ENCODE measurements around the gene TFR2. TPM values are rescaled to one million over a fixed set of nuclear protein-coding genes. Genes with fewer than 3 reads are reported as not detected.
A peak's percentile ranks its signal among the peaks of the same experiment; 100 is the strongest.

TFR2 gene
- total RNA-seq, 1 donor from 2014 or later: 0.34 TPM

- Histone ChIP-seq H3K4me2 (peak overlapping the region; percentile 86), H3K9ac (peak overlapping the region; percentile 29), H3K27ac (no peak overlapping the region), H3K36me3 (no peaks in the 10 kb centered on the region), H3K9me3 (ENCODE audit: low read depth) (no peaks in the 10 kb centered on the region), H3F3A (ENCODE audit: low read depth) (peaks cover 15% of the 10 kb centered on the region), H4K20me1 (ENCODE audit: low read depth) (no peaks in the 10 kb centered on the region), H2AFZ (replicated peaks) (no peak overlapping the region), H3K4me1 (no peaks in the 10 kb centered on the region), H3K4me3 (peak overlapping the region; percentile 75), H3K27me3 (no peaks in the 10 kb centered on the region), H3K79me2 (ENCODE audit: low read depth) (no peaks in the 10 kb centered on the region)
- Mint-ChIP-seq H3K4me1 (peaks cover 14% of the 10 kb centered on the region), H3K4me3 (peak overlapping the region; percentile 99), H3K9me3 (no peaks in the 10 kb centered on the region), H3K36me3 (peaks cover 5% of the 10 kb centered on the region), H3K27me3 (ENCODE audit: insufficient read depth, low read depth) (peaks cover 12% of the 10 kb centered on the region), H3K27ac (no peak overlapping the region)
- DNase-seq (ENCODE audit: low spot score): peak; percentile 62
- TF ChIP-seq CTCF (IDR thresholded peaks at IDR 0.05) (peak; percentile 45), EZH2phosphoT487 (IDR thresholded peaks at IDR 0.05) (no peak)
These were observed 28.5 kb downstream of the TFR2 start for GRCh38 chr7:100612730-100613390.

GRCh38 chr7:100611983-100612729 lies 29.2 kb downstream of the TFR2 start, which contains the start of gene MOSPD3:
Gene MOSPD3 (plus strand): TSS chr7:100612540. CDS start chr7:100612792, 252 bp downstream.
- Histone ChIP-seq H3K4me1 (no peaks in the 10 kb centered on the region), H3K79me2 (ENCODE audit: low read depth) (no peaks in the 10 kb centered on the region), H3F3A (ENCODE audit: low read depth) (peaks cover 15% of the 10 kb centered on the region), H3K4me2 (peak within 1 kb of the TSS; percentile 86), H3K27ac (peak within 1 kb of the TSS; percentile 88), H4K20me1 (ENCODE audit: low read depth) (no peaks in the 10 kb centered on the region), H2AFZ (replicated peaks) (peak within 1 kb of the TSS; percentile 87), H3K9ac (peak within 1 kb of the TSS; percentile 29), H3K4me3 (peak within 1 kb of the TSS; percentile 75), H3K27me3 (no peaks in the 10 kb centered on the region), H3K36me3 (no peaks in the 10 kb centered on the region), H3K9me3 (ENCODE audit: low read depth) (no peaks in the 10 kb centered on the region)
- Mint-ChIP-seq H3K9me3 (no peaks in the 10 kb centered on the region), H3K36me3 (peaks cover 5% of the 10 kb centered on the region), H3K27me3 (ENCODE audit: insufficient read depth, low read depth) (peaks cover 16% of the 10 kb centered on the region), H3K4me3 (peak within 1 kb of the TSS; percentile 99), H3K4me1 (peaks cover 14% of the 10 kb centered on the region), H3K27ac (peak within 1 kb of the TSS; percentile 99)
- DNase-seq (ENCODE audit: low spot score): peak; percentile 100
- no peak for TF ChIP-seq EZH2phosphoT487 (IDR thresholded peaks at IDR 0.05)
- TF ChIP-seq EZH2 (IDR thresholded peaks at IDR 0.05): no peak
- no peak for TF ChIP-seq CTCF (IDR thresholded peaks at IDR 0.05)

GRCh38 chr7:100609958-100610357 lies 31.4 kb downstream of the TFR2 start:
- H3K4me3 ChIP-seq: no peak overlapping the region
- no peak overlapping the region for H3K4me2 ChIP-seq
- Mint-ChIP-seq H3K36me3 (peaks cover 2% of the 10 kb centered on the region), H3K9me3 (no peaks in the 10 kb centered on the region), H3K4me1 (peaks cover 25% of the 10 kb centered on the region), H3K4me3 (no peak overlapping the region), H3K27me3 (ENCODE audit: insufficient read depth, low read depth) (peaks cover 17% of the 10 kb centered on the region), H3K27ac (peak overlapping the region; percentile 9)
- peaks cover 8% of the 10 kb centered on the region for H3K4me1 ChIP-seq
- no peak overlapping the region for H2AFZ ChIP-seq (replicated peaks)
- peaks cover 32% of the 10 kb centered on the region for H3F3A ChIP-seq (ENCODE audit: low read depth)
- H4K20me1 ChIP-seq (ENCODE audit: low read depth): peaks cover 5% of the 10 kb centered on the region
- H3K27me3 ChIP-seq: peaks cover 22% of the 10 kb centered on the region
- H3K36me3 ChIP-seq: no peaks in the 10 kb centered on the region
- H3K9ac ChIP-seq: no peak overlapping the region
- TF ChIP-seq EZH2 (IDR thresholded peaks at IDR 0.05): no peak
- TF ChIP-seq CTCF (IDR thresholded peaks at IDR 0.05): no peak
- no peak for TF ChIP-seq EZH2phosphoT487 (IDR thresholded peaks at IDR 0.05)
- H3K9me3 ChIP-seq (ENCODE audit: low read depth): no peaks in the 10 kb centered on the region
- H3K79me2 ChIP-seq (ENCODE audit: low read depth): no peaks in the 10 kb centered on the region
- DNase-seq (ENCODE audit: low spot score): no peak
- H3K27ac ChIP-seq: no peak overlapping the region

All from neural progenitor cell (in vitro differentiated cells).